HG02885 (cell line): ENCODE results near the gene ASIC3.
A peak's percentile ranks its signal among the peaks of the same experiment; 100 is the strongest.
"Not testable (repeated sequence)": the region's sequence is repeated elsewhere in the genome, so short reads cannot be mapped to it uniquely, and the experiment has no call there.

Source experiments
- ATAC-seq: cut with Tn5 transposase; IDR thresholded peaks from one replicate; pipeline ENCODE4 v1.9.1; 2021; ENCODE audit warnings: mild to moderate bottlenecking; ENCODE audit not compliant: unreplicated experiment, poor library complexity

The ASIC3 gene

GRCh38 chr7:151013356-151013732 is 35.0 kb upstream of the ASIC3 start:
- ATAC-seq: no peak

DNA sequence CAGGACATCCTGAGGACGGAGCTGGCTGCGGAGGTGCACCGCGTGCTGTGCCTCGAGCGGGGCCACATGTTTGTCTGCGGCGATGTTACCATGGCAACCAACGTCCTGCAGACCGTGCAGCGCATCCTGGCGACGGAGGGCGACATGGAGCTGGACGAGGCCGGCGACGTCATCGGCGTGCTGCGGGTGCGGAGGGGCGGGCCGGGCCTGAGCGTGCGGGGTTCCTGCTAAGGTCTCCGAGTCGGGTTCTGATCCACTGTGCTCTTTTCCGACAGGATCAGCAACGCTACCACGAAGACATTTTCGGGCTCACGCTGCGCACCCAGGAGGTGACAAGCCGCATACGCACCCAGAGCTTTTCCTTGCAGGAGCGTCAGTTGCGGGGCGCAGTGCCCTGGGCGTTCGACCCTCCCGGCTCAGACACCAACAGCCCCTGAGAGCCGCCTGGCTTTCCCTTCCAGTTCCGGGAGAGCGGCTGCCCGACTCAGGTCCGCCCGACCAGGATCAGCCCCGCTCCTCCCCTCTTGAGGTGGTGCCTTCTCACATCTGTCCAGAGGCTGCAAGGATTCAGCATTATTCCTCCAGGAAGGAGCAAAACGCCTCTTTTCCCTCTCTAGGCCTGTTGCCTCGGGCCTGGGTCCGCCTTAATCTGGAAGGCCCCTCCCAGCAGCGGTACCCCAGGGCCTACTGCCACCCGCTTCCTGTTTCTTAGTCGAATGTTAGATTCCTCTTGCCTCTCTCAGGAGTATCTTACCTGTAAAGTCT is 34.4 kb upstream of the ASIC3 start:
- ATAC-seq: no peak

GRCh38 chr7:151014950-151015349 is 33.4 kb upstream of the ASIC3 start:
- ATAC-seq: no peak

DNA sequence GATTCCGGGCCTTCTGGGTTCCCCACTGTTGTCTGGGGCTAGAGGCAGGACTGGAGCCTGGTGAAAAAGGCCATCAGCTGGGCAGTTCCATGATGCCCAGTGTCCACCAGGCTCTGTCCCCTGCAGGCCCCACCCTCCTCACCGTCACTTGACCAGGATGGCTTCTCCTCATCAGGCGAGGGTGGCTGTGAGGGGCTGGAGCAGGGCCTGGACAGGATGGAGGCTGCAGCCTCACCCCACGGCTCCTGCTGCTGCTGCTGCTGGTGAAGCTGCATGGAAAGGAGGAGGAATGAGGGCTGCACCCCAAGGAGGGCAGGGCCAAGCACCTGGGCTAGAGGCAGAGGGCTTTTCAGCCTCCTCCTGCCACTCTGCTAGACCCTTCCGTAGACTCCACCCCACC is 32.4 kb upstream of the ASIC3 start:
- no peak for ATAC-seq

DNA sequence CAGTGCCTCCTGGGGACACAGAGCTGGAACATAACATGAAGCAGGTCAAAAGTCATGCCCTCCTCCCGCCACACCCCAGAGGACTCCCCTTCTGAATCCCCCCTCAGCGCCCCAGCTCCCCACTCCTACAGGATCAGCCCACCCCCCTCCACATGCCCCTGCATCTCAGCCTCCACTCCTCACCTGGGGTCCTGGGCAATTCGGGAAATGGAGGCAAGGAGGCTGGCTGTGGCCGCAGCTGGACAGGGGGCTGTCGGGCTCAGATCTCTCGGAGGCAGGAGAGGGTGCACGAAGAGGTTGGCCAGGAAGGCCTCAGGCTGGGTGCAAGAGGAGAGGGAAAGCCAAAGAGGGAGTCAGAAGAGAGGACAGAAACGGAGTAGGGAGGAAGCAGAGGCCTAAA is 31.8 kb upstream of the ASIC3 start:
- no peak for ATAC-seq

GRCh38 chr7:151016942-151017341 is 31.4 kb upstream of the ASIC3 start:
- ATAC-seq: no peak

DNA sequence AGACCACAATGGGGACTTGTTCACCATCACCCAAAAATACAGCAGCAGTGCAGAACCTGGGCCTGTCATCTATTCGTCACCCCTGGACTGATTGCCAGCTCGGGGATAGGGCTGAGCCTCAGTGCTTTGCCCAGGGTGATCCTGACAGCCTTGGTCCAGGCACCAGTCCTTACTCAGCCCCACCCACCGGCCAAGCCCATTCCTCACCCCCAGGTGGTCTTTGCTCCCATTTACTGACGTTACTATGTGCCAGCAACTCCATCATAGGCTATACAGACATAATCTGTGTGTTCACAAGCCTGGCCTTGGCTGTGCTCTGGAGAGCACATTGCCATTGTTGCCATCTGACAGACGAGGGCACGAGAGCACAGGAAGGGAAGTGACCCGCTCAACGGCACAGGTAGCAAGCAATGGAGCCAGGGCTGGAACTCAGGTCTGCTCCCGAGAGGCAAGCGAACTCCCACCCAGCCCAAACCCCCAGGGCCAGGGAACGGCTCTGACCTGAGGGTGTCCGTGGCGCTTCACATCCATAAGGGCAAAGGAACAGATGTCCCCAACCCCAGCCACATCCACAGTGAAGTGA is 30.9 kb upstream of the ASIC3 start:
- no peak for ATAC-seq

DNA sequence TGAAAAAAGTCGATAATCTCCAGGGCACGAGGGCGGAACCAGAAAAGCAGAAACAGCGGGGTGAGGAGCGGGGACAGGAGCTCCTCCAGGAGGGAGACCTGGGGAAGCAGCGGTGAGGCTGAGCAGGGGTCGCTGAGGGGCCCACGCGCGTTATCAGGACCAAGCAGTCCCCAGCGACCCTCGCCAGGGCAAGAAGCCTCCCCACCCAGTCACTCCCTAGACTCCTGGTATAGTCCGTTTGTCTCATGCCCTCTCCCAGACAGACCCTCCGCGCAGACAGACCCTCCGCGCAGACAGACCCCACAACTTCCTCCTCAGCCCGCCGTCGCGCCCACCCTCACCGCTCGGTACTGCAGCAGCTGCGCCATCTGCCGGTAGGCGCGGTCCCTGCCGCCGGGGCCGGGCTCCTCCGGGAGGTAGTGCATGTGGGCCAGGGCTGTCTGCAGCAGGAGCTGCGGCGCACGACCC is 30.3 kb upstream of the ASIC3 start:
- ATAC-seq: peak; percentile 68

- no peak for ATAC-seq
Measured at GRCh38 chr7:151018421-151019129, 29.8 kb upstream of the ASIC3 start.

DNA sequence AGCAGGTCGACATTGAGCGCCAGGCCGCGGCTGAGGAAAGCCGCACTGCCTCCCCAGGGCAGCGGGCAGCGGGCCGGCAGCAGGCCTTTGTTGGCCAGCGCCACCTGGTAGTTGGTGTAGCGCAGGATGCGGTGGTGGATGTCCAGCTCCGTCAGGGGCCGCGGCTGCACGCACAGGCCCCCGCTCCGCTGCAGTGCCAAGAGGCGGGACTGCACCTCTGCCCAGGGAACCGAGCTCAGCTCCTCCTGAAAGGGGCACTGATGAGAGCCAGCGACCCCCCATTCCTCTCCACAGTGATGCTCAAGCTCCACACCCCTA is 29.2 kb upstream of the ASIC3 start:
- ATAC-seq: no peak

GRCh38 chr7:151020231-151020630 is 28.1 kb upstream of the ASIC3 start:
- ATAC-seq: no peak

GRCh38 chr7:151023232-151023631 is 25.1 kb upstream of the ASIC3 start:
- ATAC-seq: no peak

DNA sequence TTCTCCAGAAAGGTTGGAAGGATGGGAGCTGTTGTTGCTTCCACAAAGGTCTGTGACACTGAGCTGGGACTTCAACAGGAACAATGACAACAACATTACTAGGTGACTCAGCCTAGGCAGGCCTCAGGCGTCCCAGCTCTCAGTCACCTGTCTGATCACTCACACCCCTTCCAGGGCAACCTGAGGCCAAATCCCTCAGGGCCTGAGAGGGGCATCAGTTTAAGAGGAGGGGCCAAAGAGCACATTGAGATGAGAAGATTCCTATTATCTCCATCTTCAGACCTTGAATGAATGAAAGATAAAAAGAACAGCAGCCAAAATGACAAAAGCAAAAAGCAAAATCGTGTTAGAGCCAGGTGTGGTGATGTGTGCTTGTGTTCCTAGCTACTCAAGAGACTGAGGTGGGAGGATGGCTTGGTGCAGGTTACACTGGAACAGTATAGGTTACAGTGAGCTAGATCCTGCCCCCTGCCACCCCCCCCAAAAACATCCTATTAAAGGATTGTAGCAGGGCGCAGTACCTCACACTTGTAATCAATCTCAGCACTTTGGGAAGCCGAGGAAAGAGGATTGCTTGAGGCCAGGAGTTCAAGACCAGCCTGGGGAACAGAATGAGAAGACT is 23.8 kb upstream of the ASIC3 start, which contains the start of gene ATG9B:
ATG9B (minus strand) TSS at position 60 of the 622 bp plus-strand sequence. CDS start 71 bp downstream, outside the sequence.
- no peak for ATAC-seq

- no peak for ATAC-seq
Measured at GRCh38 chr7:151025924-151026671, 22.2 kb upstream of the ASIC3 start.

DNA sequence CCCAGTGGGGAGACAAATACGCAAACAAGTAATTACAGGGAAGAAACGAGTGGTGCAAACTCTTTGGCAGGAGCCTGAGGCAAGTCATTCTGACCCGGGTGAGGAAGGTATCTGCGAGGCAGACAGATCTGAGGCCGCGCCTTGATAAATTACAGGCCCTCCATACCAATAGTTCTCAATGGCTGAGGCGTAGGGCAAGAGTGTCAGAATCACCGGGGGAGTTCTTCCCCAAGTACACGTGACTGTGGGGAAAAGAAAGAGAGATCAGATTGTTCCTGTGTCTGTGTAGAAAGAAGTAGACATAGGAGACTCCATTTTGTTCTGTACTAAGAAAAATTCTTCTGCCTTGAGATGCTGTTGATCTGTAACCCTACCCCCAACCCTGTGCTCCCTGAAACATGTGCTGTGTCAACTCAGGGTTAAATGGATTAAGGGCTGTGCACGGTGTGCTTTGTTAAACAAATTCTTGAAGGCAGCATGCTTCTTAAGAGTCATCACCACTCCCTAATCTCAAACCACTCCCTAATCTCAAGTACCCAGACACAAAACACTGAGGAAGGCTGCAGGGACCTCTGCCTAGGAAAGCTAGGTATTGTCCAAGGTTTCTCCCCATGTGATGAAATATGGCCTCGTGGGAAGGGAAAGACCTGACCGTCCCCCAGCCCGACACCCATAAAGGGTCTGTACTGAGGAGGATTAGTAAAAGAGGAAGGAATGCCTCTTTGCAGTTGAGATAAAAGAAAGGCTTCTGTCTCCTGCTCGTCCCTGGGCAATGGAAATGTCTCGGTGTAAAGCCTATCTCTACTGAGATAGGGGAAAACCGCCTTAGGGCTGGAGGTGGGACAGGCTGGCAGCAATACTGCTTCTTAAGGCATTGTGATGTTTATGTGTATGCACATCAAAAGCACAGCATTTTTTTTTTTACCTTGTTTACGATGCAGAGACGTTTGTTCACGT is 21.3 kb upstream of the ASIC3 start:
- not testable (repeated sequence) for ATAC-seq

DNA sequence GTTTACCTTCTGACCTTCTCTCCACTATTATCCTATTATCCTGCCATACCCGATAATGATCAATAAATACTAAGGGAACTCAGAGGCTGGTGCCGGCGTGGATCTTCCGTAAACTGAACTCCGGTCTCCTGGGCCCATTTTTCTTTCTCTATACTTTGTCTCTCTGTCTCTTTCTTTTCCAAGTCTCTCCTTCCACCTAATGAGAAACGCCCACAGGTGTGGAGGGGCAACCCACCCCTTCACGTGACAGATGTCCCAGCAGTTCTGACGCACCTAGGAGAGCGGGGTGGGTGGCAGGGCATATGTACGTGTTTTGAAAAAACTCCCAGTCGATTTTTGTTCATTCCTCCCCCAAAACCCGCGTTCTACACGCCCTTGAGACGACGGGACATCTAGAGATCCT is 20.6 kb upstream of the ASIC3 start:
- ATAC-seq: not testable (repeated sequence)

GRCh38 chr7:151028131-151028947 is 20.0 kb upstream of the ASIC3 start, which contains the start of gene ABCB8:
TSS of gene ABCB8 (plus strand) at chr7:151028450. CDS start at chr7:151028516, 66 bp downstream.
- peak; percentile 97 for ATAC-seq

GRCh38 chr7:151028948-151029501 is 19.3 kb upstream of the ASIC3 start:
- ATAC-seq: no peak
